OCI-LY1 (cell line): ENCODE results near the gene MGAT2.

Experiments used
- H2AFZ ChIP-seq: fragments of 200-600 bp; sonication (generic), shearing (Covaris generic); 2 replicates; pipeline ENCODE4 v1.6.0; 2014; ENCODE audit warnings: antibody characterized with exemption, mild to moderate bottlenecking, low read length
- H3F3A ChIP-seq: fragments of 200-600 bp; sonication (generic), shearing (Covaris generic); 2 replicates; pipeline ENCODE4 v1.6.0; 2014; ENCODE audit warnings: mild to moderate bottlenecking, antibody characterized with exemption, low read length, moderate library complexity; ENCODE audit not compliant: insufficient read depth
- H3K27ac ChIP-seq: fragments of 200-600 bp; sonication (generic); 2 replicates; pipeline ENCODE4 v1.5.1; 2014; ENCODE audit warnings: low read length, mixed run types, mild to moderate bottlenecking, low read depth; ENCODE audit not compliant: poor library complexity, severe bottlenecking
- H3K27me3 ChIP-seq: fragments of 200-600 bp; sonication (generic); 2 replicates; pipeline ENCODE4 v1.6.0; 2014; ENCODE audit warnings: antibody characterized with exemption, mild to moderate bottlenecking, low read length, moderate library complexity; ENCODE audit not compliant: insufficient read depth
- H3K36me3 ChIP-seq: fragments of 200-600 bp; sonication (generic); 2 replicates; pipeline ENCODE4 v1.6.1; 2014; ENCODE audit warnings: mild to moderate bottlenecking, antibody characterized with exemption, low read length, moderate library complexity, mixed read lengths; ENCODE audit not compliant: insufficient read depth
- H3K4me1 ChIP-seq: fragments of 200-600 bp; sonication (generic); 2 replicates; pipeline ENCODE4 v1.5.1; 2014; ENCODE audit warnings: mild to moderate bottlenecking, low read length, moderate library complexity; ENCODE audit not compliant: insufficient read depth, severe bottlenecking
- H3K4me2 ChIP-seq: fragments of 200-600 bp; sonication (generic), shearing (Covaris generic); 2 replicates; pipeline ENCODE4 v1.6.1; 2014; ENCODE audit warnings: low read length
- H3K4me3 ChIP-seq: fragments of 200-600 bp; sonication (generic); 2 replicates; pipeline ENCODE4 v1.5.1; 2014; ENCODE audit warnings: low read length, low read depth, mild to moderate bottlenecking, mixed read lengths; ENCODE audit not compliant: poor library complexity, severe bottlenecking
- H3K79me2 ChIP-seq: fragments of 200-600 bp; shearing (Covaris generic); 2 replicates; pipeline ENCODE4 v1.6.1; 2016; ENCODE audit warnings: mixed run types, low read length, mixed read lengths; ENCODE audit not compliant: insufficient read depth
- H3K9ac ChIP-seq: fragments of 200-600 bp; sonication (generic), shearing (Covaris generic); 2 replicates; pipeline ENCODE4 v1.6.1; 2014; ENCODE audit warnings: mild to moderate bottlenecking, low read length, mixed read lengths
- H3K9me2 ChIP-seq: fragments of 200-600 bp; sonication (generic), shearing (Covaris generic); 2 replicates; pipeline ENCODE4 v1.6.1; 2014; ENCODE audit warnings: low read depth, mild to moderate bottlenecking, low read length, mixed read lengths
- H3K9me3 ChIP-seq: fragments of 200-600 bp; shearing (Covaris generic); 2 replicates; pipeline ENCODE4 v1.6.1; 2014; ENCODE audit warnings: low read length, mixed read lengths
- H4K20me1 ChIP-seq: fragments of 200-600 bp; sonication (generic), shearing (Covaris generic); 2 replicates; pipeline ENCODE4 v1.6.0; 2016; ENCODE audit warnings: mild to moderate bottlenecking, low read length; ENCODE audit not compliant: insufficient read depth
- CTCF ChIP-seq: fragments of 200-600 bp; sonication (generic), shearing (Covaris generic); IDR thresholded peaks from 2 replicates; pipeline ENCODE4 v1.5.1; 2017; ENCODE audit warnings: mild to moderate bottlenecking, antibody characterized with exemption, low read length, moderate library complexity, mixed read lengths
- EZH2 ChIP-seq: fragments of 200-600 bp; sonication (generic), shearing (Covaris generic); IDR thresholded peaks from 2 replicates; pipeline ENCODE4 v1.8.0; 2017; ENCODE audit warnings: borderline replicate concordance, mixed run types, mild to moderate bottlenecking, antibody characterized with exemption, low read length, moderate library complexity, mixed read lengths

MGAT2 gene

GRCh38 chr14:49612671-49613070 lies 7.9 kb upstream of the MGAT2 start:
- peaks cover 3% of the 10 kb centered on the region; the same call in 1 of the 2 replicates for H3F3A ChIP-seq
- no peak overlapping the region for H3K9ac ChIP-seq
- H3K9me2 ChIP-seq = no peaks in the 10 kb centered on the region
- no peaks in the 10 kb centered on the region for H3K9me3 ChIP-seq
- peaks cover 7% of the 10 kb centered on the region for H3K4me1 ChIP-seq
- H3K79me2 ChIP-seq = peaks cover 8% of the 10 kb centered on the region; the same call in 1 of the 2 replicates
- H3K36me3 ChIP-seq = peaks cover 66% of the 10 kb centered on the region
- TF ChIP-seq EZH2 (no peak), CTCF (no peak)
- no peaks in the 10 kb centered on the region for H3K27me3 ChIP-seq
- H2AFZ ChIP-seq = no peak overlapping the region
- H3K27ac ChIP-seq = no peak overlapping the region
- no peak overlapping the region for H3K4me2 ChIP-seq
- no peaks in the 10 kb centered on the region for H4K20me1 ChIP-seq
- H3K4me3 ChIP-seq = no peak overlapping the region

- peaks cover 72% of the 10 kb centered on the region for H3K36me3 ChIP-seq
- peaks cover 20% of the 10 kb centered on the region for H3K79me2 ChIP-seq
Observed at GRCh38 chr14:49614196-49614595, 6.4 kb upstream of the MGAT2 start.

GRCh38 chr14:49615776-49616175 lies 4.8 kb upstream of the MGAT2 start:
- no peaks in the 10 kb centered on the region for H3K9me2 ChIP-seq
- no peaks in the 10 kb centered on the region for H3K9me3 ChIP-seq
- TF ChIP-seq CTCF = no peak
- no peak for TF ChIP-seq EZH2
- no peak overlapping the region for H3K4me2 ChIP-seq
- no peaks in the 10 kb centered on the region for H4K20me1 ChIP-seq
- no peak overlapping the region for H3K27ac ChIP-seq
- peaks cover 17% of the 10 kb centered on the region for H3K4me1 ChIP-seq
- H3F3A ChIP-seq = peaks cover 3% of the 10 kb centered on the region; the same call in 1 of the 2 replicates
- no peaks in the 10 kb centered on the region for H3K27me3 ChIP-seq
- no peak overlapping the region for H3K9ac ChIP-seq
- peaks cover 31% of the 10 kb centered on the region for H3K79me2 ChIP-seq
- no peak overlapping the region for H2AFZ ChIP-seq
- peaks cover 62% of the 10 kb centered on the region for H3K36me3 ChIP-seq
- no peak overlapping the region for H3K4me3 ChIP-seq

More at GRCh38 chr14:49614196-49614595, 6.4 kb upstream of the MGAT2 start:
- Histone ChIP-seq H3K4me1 (peaks cover 16% of the 10 kb centered on the region), H3F3A (peaks cover 3% of the 10 kb centered on the region; the same call in 1 of the 2 replicates), H3K9me3 (no peaks in the 10 kb centered on the region), H4K20me1 (no peaks in the 10 kb centered on the region), H3K27ac (no peak overlapping the region), H3K4me2 (no peak overlapping the region), H3K27me3 (no peaks in the 10 kb centered on the region), H2AFZ (no peak overlapping the region), H3K9ac (no peak overlapping the region), H3K9me2 (no peaks in the 10 kb centered on the region), H3K4me3 (no peak overlapping the region)
- TF ChIP-seq EZH2 = no peak
- TF ChIP-seq CTCF = no peak
